Heart left ventricle (tissue), 16 donors: ENCODE data around the gene YY1AP1. TPM values are rescaled to one million over a fixed set of nuclear protein-coding genes. Genes with fewer than 3 reads are reported as not detected.
"Not testable (repeated sequence)": the region's sequence is repeated elsewhere in the genome, so short reads cannot be mapped to it uniquely, and the experiment has no call there.

Experiments used
- ATAC-seq, 4 donors: fragments of 200-7000 bp; cut with Tn5 transposase; one replicate each; pipeline ENCODE4 v1.9.1; 2020 to 2022; ENCODE audit warnings: moderate library complexity in 4 of 4, mild to moderate bottlenecking in 3 of 4, moderate number of reproducible peaks in 1 of 4
- DNase-seq, 5 donors: peaks; one replicate each; pipeline ENCODE4 v3.0.0-alpha.2; 2020
- H3K27ac ChIP-seq, 12 donors: fragments of 200-600 bp; sonication (generic) in 4 of 12; one replicate each; pipeline versions ENCODE4 v1.5.0 to v1.8.0; 2016 to 2022; ENCODE audit warnings: mild to moderate bottlenecking in 2 of 12
- H3K27me3 ChIP-seq, 9 donors: fragments of 200-600 bp; sonication (generic) in 2 of 9; one replicate each; pipeline versions ENCODE4 v1.5.1 to v1.8.0; 2016 to 2022; ENCODE audit warnings: mild to moderate bottlenecking in 3 of 9
- H3K36me3 ChIP-seq, 9 donors: fragments of 200-600 bp; sonication (generic) in 2 of 9; one replicate each; pipeline versions ENCODE4 v1.5.0 to v1.8.0; 2018 to 2022; ENCODE audit warnings: mild to moderate bottlenecking in 2 of 9
- H3K4me1 ChIP-seq, 12 donors: fragments of 200-600 bp; sonication (generic) in 4 of 12; one replicate each; pipeline versions ENCODE4 v1.5.0 to v1.8.0; 2016 to 2022; ENCODE audit warnings: mild to moderate bottlenecking in 3 of 12
- H3K4me3 ChIP-seq, 12 donors: fragments of 200-600 bp; sonication (generic) in 4 of 12; one replicate each; pipeline versions ENCODE4 v1.5.0 to v1.8.0; 2017 to 2022; ENCODE audit warnings: mild to moderate bottlenecking in 9 of 12, moderate library complexity in 4 of 12
- H3K9me3 ChIP-seq, 12 donors: fragments of 200-600 bp; sonication (generic) in 4 of 12; one replicate each; pipeline versions ENCODE4 v1.5.0 to v1.8.0; 2016 to 2022; ENCODE audit warnings: mild to moderate bottlenecking in 1 of 12
- POLR2A ChIP-seq, 2 donors: fragments of 450-650 bp; IDR thresholded peaks; one replicate each; pipeline ENCODE4 v1.6.1; 2017; ENCODE audit warnings: antibody characterized with exemption in 2 of 2, mild to moderate bottlenecking in 2 of 2, moderate library complexity in 2 of 2
- WGBS, 4 donors: extraction: QIAGEN DNeasy Blood & Tissue Kit in 2 of 4; methylation state at CpG; one replicate each; pipeline versions ENCODE4 v1.1.5 to v1.1.7; 2013 to 2018; 5-methylcytosine and 5-hydroxymethylcytosine counted together
- intact Hi-C, 10 donors: fragments of 100-400 bp; cut with DNase I; formaldehyde crosslinking; loops; one replicate each; pipeline versions ENCODE4 v1.11.1 to v1.14.2; 2022
- polyA plus RNA-seq, 2 donors: library from polyadenylated mRNA; stranded (reverse); fragments of 200-250 nt; gene quantifications; one replicate each; pipeline ENCODE4 v1.2.3, GENCODE V29; 2013
- total RNA-seq, 9 donors: library from RNA; depleted of rRNA in 2 of 9; stranded (reverse); fragments of >200 nt in 2 of 9; fragmentation: NEBNext Ultra II Directional in 3 of 9; extraction: Animal tissue kit (Norgen Biotek cat#: 25700) in 3 of 9; gene quantifications; one replicate each; pipeline versions ENCODE4 v1.1.0 to v1.2.4, GENCODE V29; 2016 to 2023
- TF ChIP-seq, protein P1 (sequence below), 12 donors: fragments of 200-600 bp; sonication (generic) in 4 of 12; IDR thresholded peaks; one replicate each; pipeline versions ENCODE4 v1.5.0 to v1.8.0; 2018 to 2022; ENCODE audit warnings: antibody characterized with exemption in 12 of 12, mild to moderate bottlenecking in 5 of 12
- donor health status: ischemic (EF 13 %, LVEDD 7.1; RV severe dilation, severe dysfunction).
- donor health status: healthy with polysubstance abuse.
- donor health status: DM: no; HTN: yes; CAD: no.
- donor health status: DM: no; HTN: no; CAD: no.
- donor health status: ischemic (EF 25% LVEDD 6.9; RV normal size, moderate dysfunction).
- donor health status: ischemic (EF 25% LVEDD 5.7; RV mildly dilated, moderate dysfunction).
- donor health status: healthy.
- donor health status: DM: yes; HTN: yes; CAD: no.
- donor health status: ischemic (EF 35%, LVEDD 5.7; RV mildly dilated, moderate dysfunction).
- donor health status: nonischemic (EF 11% LVEDD 7.7; RV severe dilation, severe dysfunction).
- donor health status: DM: yes; HTN: yes; CAD: no.
- donor health status: PGD.
- donor health status: ischemic (EF 29% LVEDD 5.4; RV normal size, mild dysfunction).
- donor health status: nonischemic (EF 23%, LVEDD 6.1; RV moderate dilation, normal function).

YY1AP1 gene
- total and polyA plus RNA-seq, 11 donors, result 23.9 to 124 (median 63.7) TPM

DNA sequence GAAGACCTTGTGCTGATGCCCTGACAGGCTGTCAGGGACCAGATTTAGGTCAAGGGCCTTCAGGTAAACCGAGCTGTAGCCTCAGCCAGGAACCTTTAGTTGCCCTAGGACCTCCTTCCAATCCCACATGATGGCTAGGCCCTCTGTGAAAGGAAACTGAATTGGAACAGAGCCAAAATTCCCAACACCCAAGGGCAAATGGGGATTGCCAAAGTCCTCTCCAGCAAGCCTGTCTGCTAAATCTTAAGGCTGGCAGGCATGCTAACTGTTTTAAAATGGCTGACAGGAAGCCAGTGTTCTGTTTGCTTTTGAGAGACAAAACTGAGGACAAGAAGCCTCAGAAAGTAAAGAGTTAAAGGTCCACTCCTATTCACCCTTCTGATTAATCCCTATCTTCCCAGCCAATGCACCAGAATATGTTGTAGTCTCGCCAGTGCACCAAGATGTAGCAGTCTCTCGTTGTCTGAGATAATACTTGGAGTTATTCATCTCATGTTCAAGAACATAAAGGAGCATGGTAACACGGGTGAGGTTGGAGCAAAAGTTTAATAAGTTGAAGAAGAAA, 43.5 kb downstream of the YY1AP1 start:
- TF ChIP-seq, protein P1, sequence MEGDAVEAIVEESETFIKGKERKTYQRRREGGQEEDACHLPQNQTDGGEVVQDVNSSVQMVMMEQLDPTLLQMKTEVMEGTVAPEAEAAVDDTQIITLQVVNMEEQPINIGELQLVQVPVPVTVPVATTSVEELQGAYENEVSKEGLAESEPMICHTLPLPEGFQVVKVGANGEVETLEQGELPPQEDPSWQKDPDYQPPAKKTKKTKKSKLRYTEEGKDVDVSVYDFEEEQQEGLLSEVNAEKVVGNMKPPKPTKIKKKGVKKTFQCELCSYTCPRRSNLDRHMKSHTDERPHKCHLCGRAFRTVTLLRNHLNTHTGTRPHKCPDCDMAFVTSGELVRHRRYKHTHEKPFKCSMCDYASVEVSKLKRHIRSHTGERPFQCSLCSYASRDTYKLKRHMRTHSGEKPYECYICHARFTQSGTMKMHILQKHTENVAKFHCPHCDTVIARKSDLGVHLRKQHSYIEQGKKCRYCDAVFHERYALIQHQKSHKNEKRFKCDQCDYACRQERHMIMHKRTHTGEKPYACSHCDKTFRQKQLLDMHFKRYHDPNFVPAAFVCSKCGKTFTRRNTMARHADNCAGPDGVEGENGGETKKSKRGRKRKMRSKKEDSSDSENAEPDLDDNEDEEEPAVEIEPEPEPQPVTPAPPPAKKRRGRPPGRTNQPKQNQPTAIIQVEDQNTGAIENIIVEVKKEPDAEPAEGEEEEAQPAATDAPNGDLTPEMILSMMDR (IDR thresholded peaks at IDR 0.05), result no peak
- TF ChIP-seq POLR2A (IDR thresholded peaks at IDR 0.05), result no peak
- no peak for DNase-seq
- H3K27ac ChIP-seq, result peak overlapping the region in 1 of 12 donors; percentile 50
- H3K36me3 ChIP-seq, result no peaks in the 10 kb centered on the region
- ATAC-seq, result no peak
- peaks cover 0 to 32% (median 1%) of the 10 kb centered on the region in 12 donors for H3K4me1 ChIP-seq
- H3K9me3 ChIP-seq, result peaks cover 0 to 28% (median 5%) of the 10 kb centered on the region in 12 donors
- no peaks in the 10 kb centered on the region for H3K27me3 ChIP-seq
- intact Hi-C loops, result loop anchor here in 2 of 10 donors (10.0 kb wide), 1 partner anchor 50 kb away; no protein-coding TSS in a partner anchor
- no peak overlapping the region for H3K4me3 ChIP-seq
- 57 to 68% (median 61%) methylated on average over 4 of the region's 4 CpGs for WGBS, 4 donors

DNA sequence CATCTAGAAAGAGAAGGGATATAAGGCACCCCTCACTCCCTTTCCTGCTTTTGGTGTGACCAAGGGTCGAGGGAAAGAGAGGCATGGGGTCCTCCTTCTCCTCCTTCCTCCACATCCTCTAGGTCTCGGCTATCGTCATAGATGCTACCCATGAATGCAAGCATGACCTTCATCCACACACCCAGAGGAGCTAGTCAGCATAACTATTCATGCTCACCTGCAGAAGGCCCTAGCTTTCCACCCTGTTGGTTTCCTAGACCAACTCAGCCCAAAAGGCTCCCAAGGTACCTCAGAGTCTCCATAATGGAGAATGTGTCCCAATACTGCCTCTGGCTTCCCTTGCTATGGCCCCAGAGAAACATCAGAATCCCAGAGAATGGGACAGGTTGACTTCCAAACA, 45.3 kb downstream of the YY1AP1 start:
- Histone ChIP-seq H3K4me3 (no peak overlapping the region), H3K4me1 (peaks cover 0 to 27% (median under 1%) of the 10 kb centered on the region in 12 donors), H3K27ac (no peak overlapping the region), H3K9me3 (peaks cover 0 to 28% (median 5%) of the 10 kb centered on the region in 12 donors), H3K36me3 (no peaks in the 10 kb centered on the region), H3K27me3 (no peaks in the 10 kb centered on the region)
- ATAC-seq (no peak), DNase-seq (no peak)
- TF ChIP-seq, protein P1 (IDR thresholded peaks at IDR 0.05), result no peak
- TF ChIP-seq POLR2A (IDR thresholded peaks at IDR 0.05), result no peak
- intact Hi-C loops, result loop anchor here in 2 of 10 donors (10.0 kb wide), 1 partner anchor 48 kb away; no protein-coding TSS in a partner anchor
- WGBS, 4 donors, result 80 to 91% (median 84%) methylated on average over 3 of the region's 3 CpGs

DNA sequence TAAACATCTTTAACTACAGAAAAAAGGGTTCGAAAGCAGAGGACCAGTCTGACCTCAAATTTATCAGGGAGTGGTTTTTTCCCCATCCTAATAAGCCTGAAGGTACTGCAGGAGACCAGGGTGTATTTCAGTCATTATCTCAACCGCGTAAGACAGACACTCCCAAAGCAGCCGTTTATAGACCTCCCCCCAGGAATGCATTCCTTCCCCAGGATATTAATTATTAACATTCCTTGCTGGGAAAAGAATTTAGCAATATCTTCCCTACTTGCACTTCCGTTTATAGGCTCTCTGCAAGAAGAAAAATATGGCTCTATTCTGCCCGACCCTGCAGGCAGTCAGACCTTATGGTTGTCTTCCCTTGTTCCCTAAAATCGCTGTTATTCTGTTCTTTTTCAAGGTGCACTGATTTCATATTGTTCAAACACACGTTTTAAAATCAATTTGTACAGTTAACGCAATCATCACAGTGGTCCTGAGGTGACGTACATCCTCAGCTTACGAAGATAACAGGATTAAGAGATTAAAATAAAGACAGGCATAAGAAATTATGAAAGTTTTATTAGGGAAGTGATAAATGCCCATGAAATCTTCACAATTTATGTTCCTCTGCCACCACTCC, 45.9 kb downstream of the YY1AP1 start:
- H3K36me3 ChIP-seq, H3K27me3 ChIP-seq, H3K4me3 ChIP-seq, DNase-seq, ATAC-seq, H3K27ac ChIP-seq: not testable (repeated sequence)
- 80 to 82% (median 81%) methylated on average over 11 of the region's 11 CpGs for WGBS, 4 donors
- Histone ChIP-seq H3K9me3 (peaks cover 0 to 28% (median 5%) of the 10 kb centered on the region in 12 donors), H3K4me1 (peaks cover 0 to 24% (median 0%) of the 10 kb centered on the region in 12 donors)
- intact Hi-C loops, result loop anchor here in 2 of 10 donors (10.0 kb wide), 1 partner anchor 48 kb away; no protein-coding TSS in a partner anchor

DNA sequence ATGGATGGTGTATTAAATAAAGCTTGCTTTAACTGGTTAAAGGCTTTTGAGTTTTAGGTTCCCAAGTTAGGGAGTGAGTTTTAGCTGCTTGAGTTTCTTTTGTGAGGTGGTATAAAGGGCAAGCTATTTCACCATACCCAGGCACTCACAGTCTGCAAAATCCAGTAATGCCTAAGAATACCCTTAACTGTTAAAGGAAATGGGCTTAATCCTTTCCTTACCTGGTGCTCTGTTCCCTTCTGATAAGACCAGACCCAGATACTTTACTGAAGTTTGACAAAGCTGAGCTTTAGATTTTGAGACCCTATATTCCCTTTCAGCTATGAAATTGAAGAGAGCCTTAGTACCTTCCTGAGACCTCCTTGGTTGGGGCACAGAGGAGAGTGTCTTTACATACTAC, 48.2 kb downstream of the YY1AP1 start:
- H3K9me3 ChIP-seq, result peaks cover 0 to 28% (median 5%) of the 10 kb centered on the region in 12 donors
- DNase-seq, result no peak
- ATAC-seq, result no peak
- no peak overlapping the region for H3K4me3 ChIP-seq
- H3K4me1 ChIP-seq, result peaks cover 0 to 25% (median 0%) of the 10 kb centered on the region in 12 donors
- H3K27me3 ChIP-seq, result no peaks in the 10 kb centered on the region
- no peaks in the 10 kb centered on the region for H3K36me3 ChIP-seq
- no peak overlapping the region for H3K27ac ChIP-seq
- intact Hi-C loops, result loop anchor here in 2 of 10 donors (10.0 kb wide), 1 partner anchor 46 kb away; no protein-coding TSS in a partner anchor
- TF ChIP-seq, protein P1 (IDR thresholded peaks at IDR 0.05), result no peak
- no peak for TF ChIP-seq POLR2A (IDR thresholded peaks at IDR 0.05)
